Heart left ventricle (tissue), 16 donors: Measurements from ENCODE around the gene PDE9A. TPM values are rescaled to one million over a fixed set of nuclear protein-coding genes. Genes with fewer than 3 reads are reported as not detected.

Experiments
- ATAC-seq, 4 donors: fragments of 200-7000 bp; cut with Tn5 transposase; one replicate each; pipeline ENCODE4 v1.9.1; 2020 to 2022; ENCODE audit warnings: moderate library complexity in 4 of 4, mild to moderate bottlenecking in 3 of 4, moderate number of reproducible peaks in 1 of 4
- DNase-seq, 5 donors: peaks; one replicate each; pipeline ENCODE4 v3.0.0-alpha.2; 2020
- H3K27ac ChIP-seq, 12 donors: fragments of 200-600 bp; sonication (generic) in 4 of 12; one replicate each; pipeline versions ENCODE4 v1.5.0 to v1.8.0; 2016 to 2022; ENCODE audit warnings: mild to moderate bottlenecking in 2 of 12
- H3K27me3 ChIP-seq, 9 donors: fragments of 200-600 bp; sonication (generic) in 2 of 9; one replicate each; pipeline versions ENCODE4 v1.5.1 to v1.8.0; 2016 to 2022; ENCODE audit warnings: mild to moderate bottlenecking in 3 of 9
- H3K36me3 ChIP-seq, 9 donors: fragments of 200-600 bp; sonication (generic) in 2 of 9; one replicate each; pipeline versions ENCODE4 v1.5.0 to v1.8.0; 2018 to 2022; ENCODE audit warnings: mild to moderate bottlenecking in 2 of 9
- H3K4me1 ChIP-seq, 12 donors: fragments of 200-600 bp; sonication (generic) in 4 of 12; one replicate each; pipeline versions ENCODE4 v1.5.0 to v1.8.0; 2016 to 2022; ENCODE audit warnings: mild to moderate bottlenecking in 3 of 12
- H3K4me3 ChIP-seq, 12 donors: fragments of 200-600 bp; sonication (generic) in 4 of 12; one replicate each; pipeline versions ENCODE4 v1.5.0 to v1.8.0; 2017 to 2022; ENCODE audit warnings: mild to moderate bottlenecking in 9 of 12, moderate library complexity in 4 of 12
- H3K9me3 ChIP-seq, 12 donors: fragments of 200-600 bp; sonication (generic) in 4 of 12; one replicate each; pipeline versions ENCODE4 v1.5.0 to v1.8.0; 2016 to 2022; ENCODE audit warnings: mild to moderate bottlenecking in 1 of 12
- CTCF ChIP-seq, 12 donors: fragments of 200-600 bp; sonication (generic) in 4 of 12; IDR thresholded peaks; one replicate each; pipeline versions ENCODE4 v1.5.0 to v1.8.0; 2018 to 2022; ENCODE audit warnings: antibody characterized with exemption in 12 of 12, mild to moderate bottlenecking in 5 of 12
- POLR2A ChIP-seq, 2 donors: fragments of 450-650 bp; IDR thresholded peaks; one replicate each; pipeline ENCODE4 v1.6.1; 2017; ENCODE audit warnings: antibody characterized with exemption in 2 of 2, mild to moderate bottlenecking in 2 of 2, moderate library complexity in 2 of 2
- WGBS, 4 donors: extraction: QIAGEN DNeasy Blood & Tissue Kit in 2 of 4; methylation state at CpG; one replicate each; pipeline versions ENCODE4 v1.1.5 to v1.1.7; 2013 to 2018; 5-methylcytosine and 5-hydroxymethylcytosine counted together
- intact Hi-C, 10 donors: fragments of 100-400 bp; cut with DNase I; formaldehyde crosslinking; loops; one replicate each; pipeline versions ENCODE4 v1.11.1 to v1.14.2; 2022
- polyA plus RNA-seq, 2 donors: library from polyadenylated mRNA; stranded (reverse); fragments of 200-250 nt; gene quantifications; one replicate each; pipeline ENCODE4 v1.2.3, GENCODE V29; 2013
- total RNA-seq, 9 donors: library from RNA; depleted of rRNA in 2 of 9; stranded (reverse); fragments of >200 nt in 2 of 9; fragmentation: NEBNext Ultra II Directional in 3 of 9; extraction: Animal tissue kit (Norgen Biotek cat#: 25700) in 3 of 9; gene quantifications; one replicate each; pipeline versions ENCODE4 v1.1.0 to v1.2.4, GENCODE V29; 2016 to 2023
- donor health status: ischemic (EF 13 %, LVEDD 7.1; RV severe dilation, severe dysfunction).
- donor health status: healthy with polysubstance abuse.
- donor health status: DM: no; HTN: yes; CAD: no.
- donor health status: DM: no; HTN: no; CAD: no.
- donor health status: ischemic (EF 25% LVEDD 6.9; RV normal size, moderate dysfunction).
- donor health status: ischemic (EF 25% LVEDD 5.7; RV mildly dilated, moderate dysfunction).
- donor health status: healthy.
- donor health status: DM: yes; HTN: yes; CAD: no.
- donor health status: ischemic (EF 35%, LVEDD 5.7; RV mildly dilated, moderate dysfunction).
- donor health status: nonischemic (EF 11% LVEDD 7.7; RV severe dilation, severe dysfunction).
- donor health status: DM: yes; HTN: yes; CAD: no.
- donor health status: PGD.
- donor health status: ischemic (EF 29% LVEDD 5.4; RV normal size, mild dysfunction).
- donor health status: nonischemic (EF 23%, LVEDD 6.1; RV moderate dilation, normal function).

Gene PDE9A
- total and polyA plus RNA-seq, 11 donors = 1.5 to 4.0 (median 3.1) TPM

- WGBS, 4 donors = 73 to 78% (median 77%) methylated on average over 15 to 16 of the region's 16 CpGs
- no peaks in the 10 kb centered on the region for H3K9me3 ChIP-seq
- H3K36me3 ChIP-seq = no peaks in the 10 kb centered on the region
- peak overlapping the region in 2 of 12 donors; percentile 57 to 87 for H3K27ac ChIP-seq
- no peak overlapping the region for H3K4me3 ChIP-seq
- H3K27me3 ChIP-seq = peaks cover 0 to 43% (median 17%) of the 10 kb centered on the region in 9 donors
- intact Hi-C loops = loop anchor here in 9 of 10 donors (1.0 to 10.0 kb wide), 10 partner anchors 53 to 171 kb away; no protein-coding TSS in a partner anchor
- DNase-seq (peak in 1 of 5 donors; percentile 60), ATAC-seq (peak in 2 of 4 donors; percentile 19 to 27)
- TF ChIP-seq POLR2A (IDR thresholded peaks at IDR 0.05) (no peak), CTCF (IDR thresholded peaks at IDR 0.05) (no peak)
- peaks cover 0 to 38% (median 19%) of the 10 kb centered on the region in 12 donors for H3K4me1 ChIP-seq
Measured at GRCh38 chr21:42651515-42652401, 1.7 kb upstream of the PDE9A start.

GRCh38 chr21:42652527-42653230, 742 bp upstream of the PDE9A start:
- H3K27me3 ChIP-seq = peaks cover 0 to 43% (median 17%) of the 10 kb centered on the region in 9 donors

GRCh38 chr21:42654179-42654912, 925 bp downstream of the PDE9A start:
- Histone ChIP-seq H3K9me3 (no peaks in the 10 kb centered on the region), H3K36me3 (no peaks in the 10 kb centered on the region), H3K4me3 (peak overlapping the region; percentile 51 to 87 (median 66)), H3K27me3 (peaks cover 0 to 43% (median 17%) of the 10 kb centered on the region in 9 donors), H3K4me1 (peaks cover 0 to 38% (median 19%) of the 10 kb centered on the region in 12 donors), H3K27ac (peak overlapping the region in 9 of 12 donors; percentile 29 to 86 (median 54))
- ATAC-seq = no peak
- intact Hi-C loops = loop anchor here in 8 of 10 donors (5.0 to 10.0 kb wide), 7 partner anchors 50 to 168 kb away; no protein-coding TSS in a partner anchor
- 3 to 5% (median 3%) methylated on average over 18 to 45 of the region's 45 CpGs for WGBS, 4 donors
- TF ChIP-seq CTCF (IDR thresholded peaks at IDR 0.05) (no peak), POLR2A (IDR thresholded peaks at IDR 0.05) (no peak)
- DNase-seq = peak in 1 of 5 donors; percentile 61

More at GRCh38 chr21:42652527-42653230, 742 bp upstream of the PDE9A start:
- Histone ChIP-seq H3K9me3 (no peaks in the 10 kb centered on the region), H3K36me3 (no peaks in the 10 kb centered on the region), H3K4me1 (peaks cover 0 to 38% (median 19%) of the 10 kb centered on the region in 12 donors), H3K27ac (peak overlapping the region in 9 of 12 donors; percentile 20 to 87 (median 57)), H3K4me3 (peak overlapping the region; percentile 28 to 87 (median 52))
- intact Hi-C loops = loop anchor here in 9 of 10 donors (1.0 to 10.0 kb wide), 10 partner anchors 52 to 170 kb away; no protein-coding TSS in a partner anchor
- DNase-seq (peak; percentile 66 to 79 (median 70)), ATAC-seq (peak; percentile 76 to 87 (median 82))
- TF ChIP-seq POLR2A (IDR thresholded peaks at IDR 0.05) (no peak), CTCF (IDR thresholded peaks at IDR 0.05) (peak; percentile 37 to 64 (median 54))
- WGBS, 4 donors = 11 to 20% (median 15%) methylated on average over 20 to 24 of the region's 24 CpGs
